WTC11 (cell line): ENCODE measurements around the gene SLC35F2. TPM values are rescaled to one million over a fixed set of nuclear protein-coding genes. Genes with fewer than 3 reads are reported as not detected.

Experiments used
- ATAC-seq: fragments of 200-7000 bp; cut with Tn5 transposase; 2 replicates; pipeline ENCODE4 v1.10.0; 2021; ENCODE audit warnings: mild to moderate bottlenecking, moderate library complexity
- CTCF ChIA-PET: fragments of 300-600 bp; sonication (Branson Sonifier 250); formaldehyde crosslinking; loops from one replicate; lab custom pipeline; 2021; ENCODE audit warnings: antibody characterized with exemption; lab: Charles Lee
- POLR2A ChIA-PET: fragments of 350-600 bp; sonication (Branson Sonifier 250); formaldehyde crosslinking; loops from one replicate; lab custom pipeline; 2021; ENCODE audit warnings: antibody characterized with exemption; lab: Charles Lee
- DNase-seq: peaks from one replicate; pipeline ENCODE4 v3.0.0; 2021; ENCODE audit warnings: low spot score
- H3K27ac Mint-ChIP-seq: 2 replicates; pipeline ENCODE4 v1.8.0; 2021; ENCODE audit warnings: mixed read lengths
- H3K27me3 Mint-ChIP-seq: 2 replicates; pipeline ENCODE4 v1.8.0; 2021; ENCODE audit warnings: low read depth, mild to moderate bottlenecking, moderate library complexity, mixed read lengths
- H3K36me3 Mint-ChIP-seq: 2 replicates; pipeline ENCODE4 v1.8.0; 2021; ENCODE audit warnings: mixed read lengths
- H3K4me1 Mint-ChIP-seq: 2 replicates; pipeline ENCODE4 v1.8.0; 2022; ENCODE audit warnings: mixed read lengths
- H3K4me3 Mint-ChIP-seq: 2 replicates; pipeline ENCODE4 v1.8.0; 2021; ENCODE audit warnings: mild to moderate bottlenecking, moderate library complexity, mixed read lengths
- H3K9me3 Mint-ChIP-seq: 2 replicates; pipeline ENCODE4 v1.8.0; 2021; ENCODE audit warnings: mixed read lengths
- CREM ChIP-seq: sonication (generic); formaldehyde crosslinking; IDR thresholded peaks from 2 replicates; pipeline ENCODE4 v1.8.1; 2022; ENCODE audit warnings: mild to moderate bottlenecking, missing genetic modification reagents, moderate library complexity
- ELF4 ChIP-seq: sonication (generic); formaldehyde crosslinking; IDR thresholded peaks from 2 replicates; pipeline ENCODE4 v1.8.1; 2022; ENCODE audit warnings: low read depth, mild to moderate bottlenecking, moderate library complexity, missing genetic modification reagents
- FOXP1 ChIP-seq: sonication (generic); formaldehyde crosslinking; IDR thresholded peaks from 2 replicates; pipeline ENCODE4 v1.8.0; 2022; ENCODE audit warnings: missing genetic modification reagents, mild to moderate bottlenecking, moderate library complexity, borderline replicate concordance
- GABPB1 ChIP-seq: sonication (generic); formaldehyde crosslinking; IDR thresholded peaks from 2 replicates; pipeline ENCODE4 v1.8.1; 2023; ENCODE audit warnings: mild to moderate bottlenecking, missing genetic modification reagents
- GRHL2 ChIP-seq: fragments of 250-450 bp; sonication (Bioruptor Pico); IDR thresholded peaks from 2 replicates; pipeline ENCODE4 v1.8.0; 2022; ENCODE audit warnings: mild to moderate bottlenecking, moderate library complexity; ENCODE audit not compliant: insufficient replicate concordance, severe bottlenecking
- NFATC4 ChIP-seq: fragments of 250-450 bp; sonication (Bioruptor Pico); IDR thresholded peaks from 2 replicates; pipeline ENCODE4 v1.9.0; 2021; ENCODE audit warnings: mild to moderate bottlenecking
- NFE2L1 ChIP-seq: sonication (generic); formaldehyde crosslinking; IDR thresholded peaks from 2 replicates; pipeline ENCODE4 v1.8.1; 2023; ENCODE audit warnings: missing genetic modification reagents
- NFYB ChIP-seq: sonication (generic); formaldehyde crosslinking; conservative IDR thresholded peaks from 2 replicates; pipeline ENCODE4 v1.8.0; 2022; ENCODE audit warnings: low read depth, missing genetic modification reagents
- NR2C2 ChIP-seq: sonication (generic); formaldehyde crosslinking; IDR thresholded peaks from 2 replicates; pipeline ENCODE4 v1.8.0; 2022; ENCODE audit warnings: mild to moderate bottlenecking, missing genetic modification reagents
- RELA ChIP-seq: sonication (generic); formaldehyde crosslinking; IDR thresholded peaks from 2 replicates; pipeline ENCODE4 v1.8.1; 2022; ENCODE audit warnings: missing genetic modification reagents, mild to moderate bottlenecking, borderline replicate concordance
- SMAD4 ChIP-seq: sonication (generic); formaldehyde crosslinking; IDR thresholded peaks from 2 replicates; pipeline ENCODE4 v1.8.0; 2022; ENCODE audit warnings: mild to moderate bottlenecking, missing genetic modification reagents
- ZNF317 ChIP-seq: sonication (generic); formaldehyde crosslinking; IDR thresholded peaks from 2 replicates; pipeline ENCODE4 v1.8.1; 2023; ENCODE audit warnings: low read depth, mild to moderate bottlenecking, moderate library complexity, missing genetic modification reagents, borderline replicate concordance
- total RNA-seq: library from RNA; stranded (reverse); gene quantifications from 3 replicates; pipeline ENCODE4 v1.2.3, GENCODE V29; 2021
- TF ChIP-seq, protein P1 (sequence below): sonication (generic); formaldehyde crosslinking; IDR thresholded peaks from 2 replicates; pipeline ENCODE4 v1.8.1; 2023; ENCODE audit warnings: mild to moderate bottlenecking, missing genetic modification reagents, borderline replicate concordance
- TF ChIP-seq, protein P2 (sequence below): sonication (generic); formaldehyde crosslinking; IDR thresholded peaks from 2 replicates; pipeline ENCODE4 v1.8.1; 2022; ENCODE audit warnings: low read depth, missing genetic modification reagents, borderline replicate concordance
- TF ChIP-seq, protein P3 (sequence below): sonication (generic); formaldehyde crosslinking; conservative IDR thresholded peaks from 2 replicates; pipeline ENCODE4 v1.8.1; 2022; ENCODE audit warnings: mild to moderate bottlenecking, missing genetic modification reagents
- TF ChIP-seq, protein P4 (sequence below): fragments of 250-450 bp; sonication (Bioruptor Pico); IDR thresholded peaks from 2 replicates; pipeline ENCODE4 v1.9.0; 2021; ENCODE audit warnings: mild to moderate bottlenecking, borderline replicate concordance
- TF ChIP-seq, protein P5 (sequence below): sonication (generic); formaldehyde crosslinking; conservative IDR thresholded peaks from 2 replicates; pipeline ENCODE4 v1.8.1; 2023; ENCODE audit warnings: mild to moderate bottlenecking, low read depth, missing genetic modification reagents, moderate library complexity

SLC35F2 gene
- total RNA-seq, 1 experiment from 2014 or later = 27.1 TPM

DNA sequence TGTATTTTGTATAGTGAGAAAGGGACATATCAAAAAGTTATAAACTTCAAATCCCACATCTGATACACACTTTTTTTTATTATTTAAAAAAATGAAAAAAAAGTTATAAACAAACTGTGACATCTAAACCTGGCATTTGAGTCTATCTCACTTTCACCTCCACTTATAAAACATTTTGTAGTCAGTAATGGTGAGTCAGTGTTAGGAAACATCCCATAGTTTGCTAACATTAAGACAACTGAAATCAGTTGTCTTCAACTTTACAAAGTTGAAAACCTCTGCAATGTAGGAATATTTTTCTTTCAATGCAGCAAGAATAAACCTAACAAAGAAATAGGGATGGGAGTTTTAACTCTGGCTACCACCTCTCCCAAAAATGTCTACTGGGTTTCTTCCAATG, 47.7 kb downstream of the SLC35F2 start:
- H3K27ac Mint-ChIP-seq = no peak overlapping the region
- H3K27me3 Mint-ChIP-seq = no peaks in the 10 kb centered on the region
- no peak overlapping the region for H3K4me3 Mint-ChIP-seq
- H3K9me3 Mint-ChIP-seq = no peaks in the 10 kb centered on the region
- CTCF ChIA-PET = interaction anchor here (0.6 kb wide), 1 partner anchor 334 kb away, joined by 3 read pairs; no protein-coding TSS in a partner anchor
- H3K36me3 Mint-ChIP-seq = peaks cover 8% of the 10 kb centered on the region
- no peak for TF ChIP-seq NFE2L1 (CRISPR knock-in tag)
- no peak for TF ChIP-seq GABPB1 (CRISPR knock-in tag)
- no peak for DNase-seq
- no peak for ATAC-seq
- POLR2A ChIA-PET = no interaction called here
- no peaks in the 10 kb centered on the region; the same call in 1 of the 2 replicates for H3K4me1 Mint-ChIP-seq

DNA sequence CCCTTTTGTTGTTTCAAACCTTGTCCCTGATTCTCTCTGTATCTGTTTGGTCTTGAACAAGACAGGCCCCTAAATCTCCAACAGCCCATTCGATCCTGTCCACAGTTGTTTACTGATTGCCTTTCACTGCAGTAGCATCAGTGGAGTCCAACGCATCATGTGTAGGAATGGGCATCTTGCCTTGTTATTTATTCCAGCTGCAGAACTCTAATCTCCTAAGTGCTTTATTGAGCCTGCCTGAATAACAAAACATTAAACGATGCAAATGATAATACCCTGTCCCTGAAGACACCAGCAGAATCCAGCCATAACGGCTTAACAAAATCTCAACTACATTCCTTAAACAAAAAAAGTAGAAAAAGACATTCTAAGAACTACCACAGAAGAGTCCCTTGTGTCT, 50.1 kb downstream of the SLC35F2 start:
- ChIA-PET CTCF (no interaction called here), POLR2A (interaction anchor here (0.7 kb wide), 1 partner anchor 1306 kb away, joined by 3 read pairs; no protein-coding TSS in a partner anchor)
- H3K27ac Mint-ChIP-seq = peak overlapping the region; percentile 64

More for the DNA sequence above, 50.1 kb downstream of the SLC35F2 start:
- Mint-ChIP-seq H3K36me3 (peaks cover 16% of the 10 kb centered on the region), H3K9me3 (no peaks in the 10 kb centered on the region), H3K27me3 (no peaks in the 10 kb centered on the region), H3K4me1 (no peaks in the 10 kb centered on the region; the same call in 1 of the 2 replicates)
- DNase-seq = no peak
- TF ChIP-seq FOXP1 (no peak), GRHL2 (CRISPR knock-in tag) (no peak), NFYB (no peak), NFATC4 (CRISPR knock-in tag) (no peak), CREM (CRISPR knock-in tag) (no peak), ZNF317 (CRISPR knock-in tag) (no peak), NR2C2 (no peak), ELF4 (no peak), SMAD4 (no peak), RELA (CRISPR knock-in tag) (no peak)
- TF ChIP-seq, protein P1, sequence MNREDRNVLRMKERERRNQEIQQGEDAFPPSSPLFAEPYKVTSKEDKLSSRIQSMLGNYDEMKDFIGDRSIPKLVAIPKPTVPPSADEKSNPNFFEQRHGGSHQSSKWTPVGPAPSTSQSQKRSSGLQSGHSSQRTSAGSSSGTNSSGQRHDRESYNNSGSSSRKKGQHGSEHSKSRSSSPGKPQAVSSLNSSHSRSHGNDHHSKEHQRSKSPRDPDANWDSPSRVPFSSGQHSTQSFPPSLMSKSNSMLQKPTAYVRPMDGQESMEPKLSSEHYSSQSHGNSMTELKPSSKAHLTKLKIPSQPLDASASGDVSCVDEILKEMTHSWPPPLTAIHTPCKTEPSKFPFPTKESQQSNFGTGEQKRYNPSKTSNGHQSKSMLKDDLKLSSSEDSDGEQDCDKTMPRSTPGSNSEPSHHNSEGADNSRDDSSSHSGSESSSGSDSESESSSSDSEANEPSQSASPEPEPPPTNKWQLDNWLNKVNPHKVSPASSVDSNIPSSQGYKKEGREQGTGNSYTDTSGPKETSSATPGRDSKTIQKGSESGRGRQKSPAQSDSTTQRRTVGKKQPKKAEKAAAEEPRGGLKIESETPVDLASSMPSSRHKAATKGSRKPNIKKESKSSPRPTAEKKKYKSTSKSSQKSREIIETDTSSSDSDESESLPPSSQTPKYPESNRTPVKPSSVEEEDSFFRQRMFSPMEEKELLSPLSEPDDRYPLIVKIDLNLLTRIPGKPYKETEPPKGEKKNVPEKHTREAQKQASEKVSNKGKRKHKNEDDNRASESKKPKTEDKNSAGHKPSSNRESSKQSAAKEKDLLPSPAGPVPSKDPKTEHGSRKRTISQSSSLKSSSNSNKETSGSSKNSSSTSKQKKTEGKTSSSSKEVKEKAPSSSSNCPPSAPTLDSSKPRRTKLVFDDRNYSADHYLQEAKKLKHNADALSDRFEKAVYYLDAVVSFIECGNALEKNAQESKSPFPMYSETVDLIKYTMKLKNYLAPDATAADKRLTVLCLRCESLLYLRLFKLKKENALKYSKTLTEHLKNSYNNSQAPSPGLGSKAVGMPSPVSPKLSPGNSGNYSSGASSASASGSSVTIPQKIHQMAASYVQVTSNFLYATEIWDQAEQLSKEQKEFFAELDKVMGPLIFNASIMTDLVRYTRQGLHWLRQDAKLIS (CRISPR knock-in tag) = no peak
- TF ChIP-seq, protein P2, sequence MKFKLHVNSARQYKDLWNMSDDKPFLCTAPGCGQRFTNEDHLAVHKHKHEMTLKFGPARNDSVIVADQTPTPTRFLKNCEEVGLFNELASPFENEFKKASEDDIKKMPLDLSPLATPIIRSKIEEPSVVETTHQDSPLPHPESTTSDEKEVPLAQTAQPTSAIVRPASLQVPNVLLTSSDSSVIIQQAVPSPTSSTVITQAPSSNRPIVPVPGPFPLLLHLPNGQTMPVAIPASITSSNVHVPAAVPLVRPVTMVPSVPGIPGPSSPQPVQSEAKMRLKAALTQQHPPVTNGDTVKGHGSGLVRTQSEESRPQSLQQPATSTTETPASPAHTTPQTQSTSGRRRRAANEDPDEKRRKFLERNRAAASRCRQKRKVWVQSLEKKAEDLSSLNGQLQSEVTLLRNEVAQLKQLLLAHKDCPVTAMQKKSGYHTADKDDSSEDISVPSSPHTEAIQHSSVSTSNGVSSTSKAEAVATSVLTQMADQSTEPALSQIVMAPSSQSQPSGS (CRISPR knock-in tag) = no peak
- TF ChIP-seq, protein P3, sequence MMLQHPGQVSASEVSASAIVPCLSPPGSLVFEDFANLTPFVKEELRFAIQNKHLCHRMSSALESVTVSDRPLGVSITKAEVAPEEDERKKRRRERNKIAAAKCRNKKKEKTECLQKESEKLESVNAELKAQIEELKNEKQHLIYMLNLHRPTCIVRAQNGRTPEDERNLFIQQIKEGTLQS (CRISPR knock-in tag) = no peak
- TF ChIP-seq, protein P4, sequence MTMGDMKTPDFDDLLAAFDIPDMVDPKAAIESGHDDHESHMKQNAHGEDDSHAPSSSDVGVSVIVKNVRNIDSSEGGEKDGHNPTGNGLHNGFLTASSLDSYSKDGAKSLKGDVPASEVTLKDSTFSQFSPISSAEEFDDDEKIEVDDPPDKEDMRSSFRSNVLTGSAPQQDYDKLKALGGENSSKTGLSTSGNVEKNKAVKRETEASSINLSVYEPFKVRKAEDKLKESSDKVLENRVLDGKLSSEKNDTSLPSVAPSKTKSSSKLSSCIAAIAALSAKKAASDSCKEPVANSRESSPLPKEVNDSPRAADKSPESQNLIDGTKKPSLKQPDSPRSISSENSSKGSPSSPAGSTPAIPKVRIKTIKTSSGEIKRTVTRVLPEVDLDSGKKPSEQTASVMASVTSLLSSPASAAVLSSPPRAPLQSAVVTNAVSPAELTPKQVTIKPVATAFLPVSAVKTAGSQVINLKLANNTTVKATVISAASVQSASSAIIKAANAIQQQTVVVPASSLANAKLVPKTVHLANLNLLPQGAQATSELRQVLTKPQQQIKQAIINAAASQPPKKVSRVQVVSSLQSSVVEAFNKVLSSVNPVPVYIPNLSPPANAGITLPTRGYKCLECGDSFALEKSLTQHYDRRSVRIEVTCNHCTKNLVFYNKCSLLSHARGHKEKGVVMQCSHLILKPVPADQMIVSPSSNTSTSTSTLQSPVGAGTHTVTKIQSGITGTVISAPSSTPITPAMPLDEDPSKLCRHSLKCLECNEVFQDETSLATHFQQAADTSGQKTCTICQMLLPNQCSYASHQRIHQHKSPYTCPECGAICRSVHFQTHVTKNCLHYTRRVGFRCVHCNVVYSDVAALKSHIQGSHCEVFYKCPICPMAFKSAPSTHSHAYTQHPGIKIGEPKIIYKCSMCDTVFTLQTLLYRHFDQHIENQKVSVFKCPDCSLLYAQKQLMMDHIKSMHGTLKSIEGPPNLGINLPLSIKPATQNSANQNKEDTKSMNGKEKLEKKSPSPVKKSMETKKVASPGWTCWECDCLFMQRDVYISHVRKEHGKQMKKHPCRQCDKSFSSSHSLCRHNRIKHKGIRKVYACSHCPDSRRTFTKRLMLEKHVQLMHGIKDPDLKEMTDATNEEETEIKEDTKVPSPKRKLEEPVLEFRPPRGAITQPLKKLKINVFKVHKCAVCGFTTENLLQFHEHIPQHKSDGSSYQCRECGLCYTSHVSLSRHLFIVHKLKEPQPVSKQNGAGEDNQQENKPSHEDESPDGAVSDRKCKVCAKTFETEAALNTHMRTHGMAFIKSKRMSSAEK (CRISPR knock-in tag) = no peak
- TF ChIP-seq, protein P5, sequence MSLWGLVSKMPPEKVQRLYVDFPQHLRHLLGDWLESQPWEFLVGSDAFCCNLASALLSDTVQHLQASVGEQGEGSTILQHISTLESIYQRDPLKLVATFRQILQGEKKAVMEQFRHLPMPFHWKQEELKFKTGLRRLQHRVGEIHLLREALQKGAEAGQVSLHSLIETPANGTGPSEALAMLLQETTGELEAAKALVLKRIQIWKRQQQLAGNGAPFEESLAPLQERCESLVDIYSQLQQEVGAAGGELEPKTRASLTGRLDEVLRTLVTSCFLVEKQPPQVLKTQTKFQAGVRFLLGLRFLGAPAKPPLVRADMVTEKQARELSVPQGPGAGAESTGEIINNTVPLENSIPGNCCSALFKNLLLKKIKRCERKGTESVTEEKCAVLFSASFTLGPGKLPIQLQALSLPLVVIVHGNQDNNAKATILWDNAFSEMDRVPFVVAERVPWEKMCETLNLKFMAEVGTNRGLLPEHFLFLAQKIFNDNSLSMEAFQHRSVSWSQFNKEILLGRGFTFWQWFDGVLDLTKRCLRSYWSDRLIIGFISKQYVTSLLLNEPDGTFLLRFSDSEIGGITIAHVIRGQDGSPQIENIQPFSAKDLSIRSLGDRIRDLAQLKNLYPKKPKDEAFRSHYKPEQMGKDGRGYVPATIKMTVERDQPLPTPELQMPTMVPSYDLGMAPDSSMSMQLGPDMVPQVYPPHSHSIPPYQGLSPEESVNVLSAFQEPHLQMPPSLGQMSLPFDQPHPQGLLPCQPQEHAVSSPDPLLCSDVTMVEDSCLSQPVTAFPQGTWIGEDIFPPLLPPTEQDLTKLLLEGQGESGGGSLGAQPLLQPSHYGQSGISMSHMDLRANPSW (CRISPR knock-in tag) = no peak
- TF ChIP-seq, all 79 proteins: peak for 0
- H3K4me3 Mint-ChIP-seq = no peak overlapping the region
- no peak for ATAC-seq
